ENCODE data around the gene CACNA1B. TPM values are rescaled to one million over a fixed set of nuclear protein-coding genes. Genes with fewer than 3 reads are reported as not detected.

The CACNA1B gene
- total RNA-seq, 1 experiment from 2014 or later: 1.7 TPM

GRCh38 chr9:138080979-138081378 lies 203.4 kb downstream of the CACNA1B start:
- BruUV-seq (replicated peaks): no TSS peak
- no peak for DNase-seq (ENCODE audit: low read depth, low spot score)
- POLR2A ChIA-PET: no interaction called here
- H3K9me3 ChIP-seq (ENCODE audit: control insufficient read depth in 1 of 2, insufficient read depth in 1 of 2, low read depth in 1 of 2, low read length in 2 of 2): peaks cover 4 to 8% of the 10 kb centered on the region in 2 experiments; a peak in 3 of 4 replicates
- H3K27ac ChIP-seq (ENCODE audit: low read depth, low read length): no peak overlapping the region
- no peak overlapping the region for H2AFZ ChIP-seq (ENCODE audit: low read depth, low read length, poor library complexity, severe bottlenecking)
- no peaks in the 10 kb centered on the region for H3K4me1 ChIP-seq (ENCODE audit: control insufficient read depth in 1 of 2, insufficient read depth in 2 of 2, low read length in 2 of 2)
- RAD21 ChIA-PET (ENCODE audit: low non-redundant PET in 1 of 2, low total read pairs in 2 of 2, uncharacterized antibody in 2 of 2, unreplicated experiment in 2 of 2): no interaction called here
- no peaks in the 10 kb centered on the region for H3K36me3 ChIP-seq (ENCODE audit: control insufficient read depth in 1 of 2, insufficient read depth in 2 of 2, low read length in 2 of 2)
- ATAC-seq: no peak
- H3K9ac ChIP-seq (ENCODE audit: low read length): no peak overlapping the region
- no peak overlapping the region for H3K4me2 ChIP-seq (ENCODE audit: low read length)
- no peaks in the 10 kb centered on the region for H3K79me2 ChIP-seq (ENCODE audit: insufficient read depth, low read length)
- intact Hi-C loops (cut with micrococcal nuclease): loop anchor here (10.0 kb wide), 1 partner anchor 156 kb away; no protein-coding TSS in a partner anchor
- no peaks in the 10 kb centered on the region for H4K20me1 ChIP-seq (ENCODE audit: insufficient read depth)
- TF ChIP-seq EZH2 (IDR thresholded peaks at IDR 0.05): no peak
- TF ChIP-seq CBX3 (IDR thresholded peaks at IDR 0.05; ENCODE audit: low read depth): no peak
- CTCF ChIA-PET: no interaction called here
- H3K9me2 ChIP-seq (ENCODE audit: insufficient read depth): no peaks in the 10 kb centered on the region
- H3K4me3 ChIP-seq (replicated peaks in 1 of 2; ENCODE audit: low read depth in 1 of 2, low read length in 2 of 2): no peak overlapping the region
- H3K27me3 ChIP-seq (ENCODE audit: insufficient read depth, low read length): no peaks in the 10 kb centered on the region

GRCh38 chr9:138082918-138083636 lies 205.5 kb downstream of the CACNA1B start:
- no peak overlapping the region for H3K27ac ChIP-seq (ENCODE audit: low read depth, low read length)
- ChIA-PET CTCF (no interaction called here), POLR2A (no interaction called here), RAD21 (ENCODE audit: low non-redundant PET in 1 of 2, low total read pairs in 2 of 2, uncharacterized antibody in 2 of 2, unreplicated experiment in 2 of 2) (no interaction called here)
- intact Hi-C loops (cut with micrococcal nuclease): loop anchor here (10.0 kb wide), 1 partner anchor 158 kb away; no protein-coding TSS in a partner anchor
- H3K4me3 ChIP-seq (replicated peaks in 1 of 2; ENCODE audit: low read depth in 1 of 2, low read length in 2 of 2): no peak overlapping the region
- no peaks in the 10 kb centered on the region for H4K20me1 ChIP-seq (ENCODE audit: insufficient read depth)
- H3K9me2 ChIP-seq (ENCODE audit: insufficient read depth): no peaks in the 10 kb centered on the region
- no TSS peak for BruUV-seq (replicated peaks)
- H3K4me1 ChIP-seq (ENCODE audit: control insufficient read depth in 1 of 2, insufficient read depth in 2 of 2, low read length in 2 of 2): no peaks in the 10 kb centered on the region
- H3K4me2 ChIP-seq (ENCODE audit: low read length): no peak overlapping the region
- H2AFZ ChIP-seq (ENCODE audit: low read depth, low read length, poor library complexity, severe bottlenecking): no peak overlapping the region
- H3K9ac ChIP-seq (ENCODE audit: low read length): no peak overlapping the region
- no peaks in the 10 kb centered on the region for H3K36me3 ChIP-seq (ENCODE audit: control insufficient read depth in 1 of 2, insufficient read depth in 2 of 2, low read length in 2 of 2)
- no peak for TF ChIP-seq POLR2AphosphoS5 (IDR thresholded peaks at IDR 0.05; ENCODE audit: low read depth, low read length)
- no peak for TF ChIP-seq ATF3 (IDR thresholded peaks at IDR 0.05)
- no peak for TF ChIP-seq JUND (IDR thresholded peaks at IDR 0.05)
- no peak for TF ChIP-seq CEBPB (IDR thresholded peaks at IDR 0.05; ENCODE audit: low read depth)
- no peak for TF ChIP-seq MAX (IDR thresholded peaks at IDR 0.05)
- no peak for TF ChIP-seq TCF7L2 (IDR thresholded peaks at IDR 0.05; ENCODE audit: borderline replicate concordance, extremely low read depth, insufficient read depth, insufficient read length)
- no peak for TF ChIP-seq FOSL1 (IDR thresholded peaks at IDR 0.05; ENCODE audit: low read depth)
- no peak for TF ChIP-seq YY1 (IDR thresholded peaks at IDR 0.05; ENCODE audit: extremely low read depth, insufficient replicate concordance, low read depth, low read length)
- TF ChIP-seq ZFX (IDR thresholded peaks at IDR 0.05): no peak
- TF ChIP-seq EZH2phosphoT487 (IDR thresholded peaks at IDR 0.05; ENCODE audit: borderline replicate concordance): no peak
- TF ChIP-seq ZNF274 (IDR thresholded peaks at IDR 0.05; ENCODE audit: low read depth, low read length): no peak
- no peak for TF ChIP-seq RAD21 (IDR thresholded peaks at IDR 0.05; ENCODE audit: low read depth)
- no peak for TF ChIP-seq SIN3A (IDR thresholded peaks at IDR 0.05; ENCODE audit: low read depth)
- H3K9me3 ChIP-seq (ENCODE audit: control insufficient read depth in 1 of 2, insufficient read depth in 1 of 2, low read depth in 1 of 2, low read length in 2 of 2): peaks cover 4 to 15% of the 10 kb centered on the region in 2 experiments; a peak in 3 of 4 replicates
- no peak for DNase-seq (ENCODE audit: low read depth, low spot score)
- no peaks in the 10 kb centered on the region for H3K27me3 ChIP-seq (ENCODE audit: insufficient read depth, low read length)
- no peaks in the 10 kb centered on the region for H3K79me2 ChIP-seq (ENCODE audit: insufficient read depth, low read length)
- no peak for ATAC-seq
